DMS153 treated with DMSO at 0.1 percent for 48 hours (cell line): ENCODE data around the gene TENT5C.
A peak's percentile ranks its signal among the peaks of the same experiment; 100 is the strongest.

ENCODE experiments used
- DNase-seq: peaks from one replicate; lab custom pipeline; 2025; ENCODE audit not compliant: unreplicated experiment; lab: John Stamatoyannopoulos, UW

TENT5C gene

DNA sequence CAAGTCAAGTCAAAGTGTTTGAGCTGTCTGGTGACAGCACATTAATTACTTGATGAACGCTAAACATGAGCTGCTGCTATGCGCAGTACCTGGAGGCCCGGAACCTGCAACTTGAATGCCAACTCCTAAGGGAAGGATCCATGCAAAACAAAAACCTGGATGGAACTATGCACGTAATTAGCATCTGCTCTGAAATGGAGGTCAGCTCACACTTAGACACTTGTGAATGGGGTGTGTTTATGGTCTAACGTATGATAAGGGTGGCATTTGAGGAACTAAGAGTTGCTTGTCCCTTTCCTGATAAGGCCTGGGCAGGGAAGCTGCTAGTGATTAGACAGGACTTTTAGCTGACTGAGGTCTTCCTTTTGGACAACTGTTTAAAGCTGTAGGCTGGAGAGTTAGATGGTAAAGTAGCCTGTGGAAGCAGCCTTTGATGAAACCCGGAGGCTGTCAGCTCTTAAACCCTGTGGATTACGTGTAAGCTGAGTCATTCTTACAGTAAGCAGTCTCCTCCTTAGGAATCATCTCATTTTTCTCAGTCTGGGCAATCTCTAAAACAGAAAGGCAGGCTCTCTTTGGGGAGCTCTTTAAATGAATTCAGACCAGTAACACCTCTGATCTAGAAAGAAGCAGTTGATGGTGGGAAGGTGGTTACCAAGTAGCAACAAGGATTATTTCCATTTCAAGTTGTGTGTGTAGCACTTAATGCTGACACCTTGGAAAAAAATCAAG, 6.8 kb downstream of the TENT5C start:
- DNase-seq = no peak

DNA sequence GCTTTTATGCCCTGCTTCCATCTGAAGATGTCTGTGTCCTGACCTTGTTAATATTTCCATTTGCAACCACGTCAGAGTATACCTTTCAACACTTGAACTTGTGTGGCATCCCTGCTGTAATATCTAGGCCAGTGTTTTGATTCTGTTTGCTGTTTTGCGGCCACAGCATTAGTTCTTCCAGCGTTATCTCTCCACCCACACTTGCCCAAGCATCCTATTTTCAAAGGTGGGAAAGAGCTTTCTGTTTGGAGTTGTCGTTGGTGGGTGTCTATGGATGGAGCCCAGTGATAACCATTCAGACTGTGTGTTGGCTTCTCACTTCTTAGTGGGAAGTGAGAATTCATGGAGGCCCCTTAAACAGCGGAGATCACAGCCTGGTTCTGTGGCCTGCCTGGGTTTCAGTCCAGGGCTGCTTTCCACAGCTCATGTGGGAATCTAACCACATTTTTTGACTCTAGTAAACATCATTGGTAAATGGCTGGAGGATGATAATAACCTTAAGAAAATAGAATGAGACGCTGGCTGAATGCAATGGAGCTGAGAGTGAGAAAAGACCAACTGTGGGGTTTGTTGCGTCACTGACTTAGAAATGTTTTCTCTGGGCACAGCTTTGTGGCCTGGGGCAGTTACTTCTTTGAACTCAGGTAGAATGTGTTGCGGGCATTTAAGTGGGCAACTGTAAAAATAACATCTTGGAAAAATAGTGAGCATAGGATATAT, 7.6 kb downstream of the TENT5C start:
- no peak for DNase-seq

DNA sequence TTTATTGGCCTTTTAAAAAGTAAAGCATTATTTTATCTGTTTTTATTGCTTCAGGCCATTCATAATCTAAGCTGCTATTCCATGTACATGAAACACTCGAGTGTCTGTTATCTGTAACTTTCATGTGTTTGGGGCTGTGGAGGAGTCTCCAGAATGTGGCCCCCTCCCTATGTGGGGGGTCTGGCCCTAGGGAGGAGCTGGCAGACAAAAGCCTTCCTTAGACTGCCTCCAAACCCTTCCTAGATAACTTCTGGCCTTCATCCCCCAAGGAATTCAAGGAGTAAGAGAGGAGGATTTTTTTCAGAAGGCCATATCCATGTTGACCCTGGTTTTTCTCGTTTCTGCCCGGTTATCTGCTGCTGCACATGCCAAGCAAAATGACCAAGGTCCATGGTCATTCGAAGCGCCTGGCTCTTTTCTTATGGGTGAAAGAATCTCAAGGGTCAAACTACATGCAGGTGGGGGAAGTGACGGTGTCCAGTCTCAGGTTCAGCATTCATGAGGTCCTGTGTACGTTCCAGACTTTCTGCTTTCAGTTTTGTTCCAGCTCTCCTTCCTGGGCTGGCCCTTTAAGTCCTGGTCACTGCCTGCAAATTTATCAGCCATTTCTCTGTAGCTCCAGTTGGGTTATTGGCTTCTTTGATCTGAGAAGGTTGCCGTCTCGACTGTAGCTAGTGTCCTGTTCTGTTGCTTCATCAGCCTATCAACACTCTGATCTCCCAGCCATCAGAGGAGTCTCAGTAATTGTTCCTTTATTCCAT, 8.3 kb downstream of the TENT5C start:
- DNase-seq = no peak

DNA sequence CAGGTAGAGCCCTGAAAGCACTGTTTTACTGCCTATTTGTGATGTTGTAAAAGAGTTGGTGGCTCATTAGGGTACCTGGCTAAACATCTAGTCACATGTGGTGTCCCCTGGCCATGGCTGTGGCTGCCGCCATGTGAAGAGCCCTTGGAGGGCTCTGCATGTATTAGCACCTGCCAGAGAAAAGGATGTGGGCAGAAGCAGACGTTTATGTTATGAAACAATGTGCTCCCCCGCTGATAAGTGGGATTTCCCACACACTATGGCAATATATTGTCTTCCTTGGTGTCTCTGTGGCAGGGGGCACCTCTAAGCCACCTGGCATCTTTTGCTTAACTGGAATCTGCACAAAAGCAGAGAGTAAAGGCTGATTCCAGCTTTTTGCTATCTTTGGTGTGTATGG, 9.6 kb downstream of the TENT5C start:
- no peak for DNase-seq

- no peak for DNase-seq
These were observed 10.5 kb downstream of the TENT5C start for GRCh38 chr1:117616356-117616755.

GRCh38 chr1:117616967-117617366, 11.1 kb downstream of the TENT5C start:
- DNase-seq = no peak

DNA sequence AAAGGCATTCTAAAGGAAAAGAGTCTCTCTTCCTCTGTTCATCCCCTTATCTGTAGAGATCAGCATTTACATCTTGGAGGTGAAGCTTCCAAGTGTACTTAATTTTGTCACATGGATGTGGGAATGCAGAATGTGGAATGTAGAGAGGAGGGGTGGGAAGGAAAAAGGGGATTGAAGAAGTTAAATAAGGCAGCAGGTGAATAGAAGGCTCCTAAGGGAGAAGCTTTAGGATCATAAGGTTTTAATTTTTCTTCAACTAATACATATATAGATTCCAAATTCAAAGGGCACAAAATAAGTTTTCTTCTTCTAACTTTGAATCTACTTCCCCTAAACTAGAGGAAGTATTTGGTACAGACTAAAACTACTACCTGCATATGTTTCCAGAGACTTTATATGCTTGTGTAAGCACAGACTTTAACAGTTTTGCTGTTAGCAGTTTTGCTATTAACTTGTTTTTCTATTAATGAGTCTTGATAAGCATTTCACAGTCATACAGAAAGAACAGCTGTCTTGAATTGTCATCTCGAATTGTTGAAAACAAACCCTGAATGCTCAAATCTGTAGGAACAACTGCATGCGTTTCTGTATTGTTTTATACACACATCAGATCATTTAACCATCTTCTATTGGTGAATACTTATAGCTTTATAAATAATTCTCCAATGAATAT, 12.7 kb downstream of the TENT5C start:
- DNase-seq = no peak

DNA sequence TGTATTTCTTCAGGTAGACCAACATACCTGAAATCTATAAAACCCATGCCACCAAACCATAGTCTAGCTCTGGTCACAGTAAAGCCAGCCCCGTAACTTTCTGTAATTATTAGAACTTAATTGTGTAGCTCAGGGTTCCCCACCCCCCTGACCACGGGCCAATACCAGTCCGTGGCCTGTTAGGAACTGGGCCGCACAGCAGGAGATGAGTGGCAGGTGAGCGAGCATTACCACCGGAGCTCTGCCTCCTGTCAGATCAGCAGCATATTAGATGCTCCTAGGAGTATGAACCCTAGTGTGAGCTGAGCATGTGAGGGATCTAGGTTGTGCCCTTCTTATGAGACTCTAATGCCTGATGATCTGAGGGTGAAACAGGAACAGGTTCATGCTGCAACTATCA, 14.6 kb downstream of the TENT5C start:
- no peak for DNase-seq

- no peak for DNase-seq
These were observed 15.5 kb downstream of the TENT5C start for GRCh38 chr1:117621316-117621715.

- DNase-seq = no peak
These were observed 16.9 kb downstream of the TENT5C start for GRCh38 chr1:117622726-117623125.

DNA sequence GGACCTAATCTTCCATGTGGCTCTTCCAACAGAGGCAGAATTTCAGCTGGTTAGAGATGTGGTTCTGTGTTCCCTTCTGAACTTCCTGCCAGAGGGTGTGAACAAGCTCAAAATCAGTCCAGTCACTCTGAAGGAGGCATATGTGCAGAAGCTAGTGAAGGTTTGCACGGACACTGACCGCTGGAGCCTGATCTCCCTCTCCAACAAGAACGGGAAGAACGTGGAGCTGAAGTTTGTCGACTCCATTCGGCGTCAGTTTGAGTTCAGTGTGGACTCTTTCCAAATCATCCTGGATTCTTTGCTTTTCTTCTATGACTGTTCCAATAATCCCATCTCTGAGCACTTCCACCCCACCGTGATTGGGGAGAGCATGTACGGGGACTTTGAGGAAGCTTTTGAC, 17.3 kb downstream of the TENT5C start:
- no peak for DNase-seq

- DNase-seq = no peak
These were observed 17.9 kb downstream of the TENT5C start for GRCh38 chr1:117623698-117624097.

DNA sequence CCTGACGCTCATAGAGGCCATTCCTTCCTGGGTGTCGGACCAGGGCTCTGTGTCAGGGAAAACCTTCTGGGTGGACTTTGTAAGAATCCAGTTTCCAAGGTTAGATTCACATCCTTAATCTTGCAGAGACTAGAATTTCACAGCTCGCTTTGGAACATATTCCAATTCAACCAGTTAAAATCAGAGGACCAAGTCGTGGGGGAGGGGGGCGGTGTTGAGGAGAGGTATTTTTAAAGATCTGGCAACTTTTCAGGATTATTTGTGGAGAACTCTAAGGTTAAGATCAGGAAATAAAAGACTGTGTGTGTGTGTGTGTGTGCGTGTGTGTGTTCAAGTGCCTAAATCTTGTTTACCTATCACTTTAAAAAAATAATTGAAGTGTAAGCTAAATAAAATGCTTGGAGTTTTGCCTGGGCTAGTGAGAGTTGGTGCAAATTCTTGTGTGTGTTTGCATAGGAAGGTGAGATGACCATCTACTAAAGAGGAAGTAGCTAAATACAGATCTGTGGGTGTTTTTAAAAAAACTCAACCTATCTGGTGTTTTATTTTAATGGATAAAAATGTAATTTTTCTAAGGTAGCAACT, 21.8 kb downstream of the TENT5C start:
- DNase-seq = peak; percentile 42

- no peak for DNase-seq
These were observed 22.5 kb downstream of the TENT5C start for GRCh38 chr1:117628343-117628742.

- DNase-seq = no peak
These were observed 24.0 kb downstream of the TENT5C start for GRCh38 chr1:117629625-117630422.

DNA sequence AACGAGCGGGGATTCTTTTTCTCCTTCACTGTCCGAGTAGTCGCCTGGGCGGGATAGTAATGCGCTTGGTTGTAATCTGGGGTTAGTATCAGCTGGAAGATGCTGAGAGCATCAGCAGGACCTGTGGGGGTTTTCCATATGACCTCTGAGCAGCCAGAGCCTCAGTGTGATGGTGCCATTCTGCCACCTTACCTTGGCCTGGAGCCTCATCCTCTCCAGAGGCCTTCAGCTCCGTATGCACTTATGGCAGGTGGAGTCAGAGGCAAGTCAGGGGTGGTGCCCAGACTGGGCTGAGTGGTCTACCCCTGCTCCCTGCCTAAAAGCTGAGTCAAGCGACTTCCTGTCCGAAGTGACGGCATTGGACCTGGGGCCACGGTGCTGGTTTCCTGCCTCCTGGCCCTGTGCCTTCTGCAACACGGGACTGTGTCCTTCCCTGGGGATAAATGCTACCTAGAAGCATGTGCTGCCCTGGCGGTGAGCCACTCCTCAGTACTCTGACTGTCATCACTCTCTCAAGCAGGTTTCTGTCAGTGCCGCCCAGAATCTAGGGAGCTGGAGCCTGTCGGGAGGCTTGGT, 24.7 kb downstream of the TENT5C start:
- DNase-seq = no peak

DNA sequence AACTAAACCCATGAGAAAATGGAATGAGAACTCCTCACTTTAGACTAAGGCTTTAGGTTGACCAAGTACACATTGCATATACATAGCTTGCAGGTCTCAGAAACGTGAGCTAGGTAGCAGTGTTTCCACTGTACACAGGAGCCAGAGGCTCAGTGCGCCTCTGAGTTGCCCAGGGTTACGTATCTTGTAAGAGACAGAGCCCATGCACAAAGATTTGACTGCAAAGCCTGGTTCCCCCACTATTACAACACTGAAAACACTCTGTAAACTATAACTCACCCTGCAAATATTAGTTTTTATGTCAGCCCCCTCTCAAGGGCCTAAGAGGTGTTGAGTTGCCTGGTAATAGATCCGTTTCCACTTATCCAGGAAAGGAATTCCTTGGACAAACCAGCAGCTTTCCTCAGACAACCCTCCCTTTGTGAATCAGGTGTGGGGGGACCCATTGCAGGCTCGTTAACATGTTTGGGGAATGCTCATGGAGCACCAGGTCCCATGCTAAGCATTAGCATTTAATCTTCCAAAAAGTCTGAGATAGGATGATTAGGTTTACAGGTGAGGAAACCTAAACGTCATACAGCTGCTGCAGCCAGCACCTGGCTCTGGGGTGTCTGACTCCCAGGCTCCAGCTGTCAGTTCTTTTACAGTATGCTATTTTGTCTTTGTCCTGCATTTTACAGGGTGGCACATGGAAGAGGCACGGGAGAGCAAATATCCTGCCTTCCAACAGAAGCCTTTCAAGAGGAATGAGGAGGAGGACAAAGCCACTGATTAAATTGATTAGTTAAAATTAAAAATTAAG, 25.7 kb downstream of the TENT5C start:
- no peak for DNase-seq

- peak; percentile 48 for DNase-seq
These were observed 26.6 kb downstream of the TENT5C start for GRCh38 chr1:117632269-117633067.

DNA sequence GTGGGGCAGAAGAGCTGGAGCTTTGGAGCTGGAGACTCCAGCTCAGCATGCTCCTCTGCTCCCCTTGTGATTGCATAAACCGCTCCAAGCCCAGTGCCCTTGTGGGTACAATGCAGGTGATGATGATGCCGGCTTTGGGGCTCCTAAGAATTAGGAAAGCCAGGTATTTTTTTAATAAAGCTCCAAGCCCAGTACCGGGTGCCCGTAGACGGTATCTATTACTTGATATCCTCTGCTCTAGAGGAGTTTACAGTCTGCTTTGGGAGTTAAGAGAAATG, 27.2 kb downstream of the TENT5C start:
- DNase-seq = no peak
